HG02943 (cell line): Measurements from ENCODE around the gene GPATCH8.

Experiments used
- ATAC-seq: cut with Tn5 transposase; IDR thresholded peaks from one replicate; pipeline ENCODE4 v1.9.1; 2021; ENCODE audit warnings: mild to moderate bottlenecking, low read depth, moderate library complexity; ENCODE audit not compliant: unreplicated experiment

Gene GPATCH8

DNA sequence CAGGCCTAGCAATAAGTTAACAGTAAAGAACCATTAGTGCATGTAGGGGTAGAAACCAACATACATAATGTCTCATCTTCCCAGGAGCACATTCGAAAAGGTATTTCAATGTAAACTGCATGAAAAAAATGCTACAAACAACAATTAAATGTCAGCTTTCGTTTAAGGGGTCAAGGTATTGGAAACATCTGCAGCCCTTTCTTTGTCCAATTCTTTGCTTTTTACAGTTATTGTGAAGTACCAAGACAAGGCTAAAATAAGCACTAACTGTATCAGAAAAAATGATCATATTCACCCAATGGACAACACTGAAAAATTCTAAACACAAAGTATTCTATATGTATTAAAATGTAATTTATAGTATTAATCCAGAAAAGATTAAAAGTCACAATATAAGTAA lies 37.9 kb downstream of the GPATCH8 start:
- no peak for ATAC-seq

DNA sequence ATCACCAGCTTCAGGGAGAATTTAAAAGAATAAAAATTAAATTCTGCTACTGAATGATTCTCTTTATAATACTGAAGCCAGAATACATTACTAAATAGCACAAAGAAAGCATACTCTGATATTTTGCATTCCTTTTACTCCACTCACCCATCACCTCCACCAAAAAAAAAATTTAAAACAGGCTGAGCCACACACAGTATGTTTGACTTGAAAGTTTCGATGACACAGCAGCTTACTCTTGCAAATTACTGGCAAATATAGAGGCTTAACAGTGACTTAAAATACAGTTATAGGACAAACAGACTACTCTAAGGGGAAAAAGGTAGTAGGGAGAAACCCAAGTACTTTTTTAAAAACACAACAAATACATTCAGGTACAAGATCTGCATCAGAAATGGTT lies 39.2 kb downstream of the GPATCH8 start:
- no peak for ATAC-seq

DNA sequence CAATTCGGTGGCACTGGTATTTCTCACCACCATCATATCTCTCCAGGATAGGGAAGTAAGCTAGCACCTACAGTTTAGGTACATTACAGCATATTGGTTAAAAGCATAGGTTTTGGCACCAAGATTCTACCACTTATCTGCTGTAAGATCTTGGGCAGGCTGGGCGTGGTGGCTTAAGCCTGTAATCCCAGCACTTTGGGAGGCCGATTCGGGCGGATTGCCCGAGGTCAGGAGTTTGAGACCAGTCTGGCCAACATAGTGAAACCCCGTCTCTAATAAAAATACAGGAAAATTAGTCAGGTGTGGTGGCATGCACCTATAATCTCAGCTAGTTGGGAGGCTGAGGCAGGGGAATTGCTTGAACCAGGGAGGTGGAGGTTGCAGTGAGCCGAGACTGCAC lies 51.4 kb downstream of the GPATCH8 start:
- no peak for ATAC-seq

DNA sequence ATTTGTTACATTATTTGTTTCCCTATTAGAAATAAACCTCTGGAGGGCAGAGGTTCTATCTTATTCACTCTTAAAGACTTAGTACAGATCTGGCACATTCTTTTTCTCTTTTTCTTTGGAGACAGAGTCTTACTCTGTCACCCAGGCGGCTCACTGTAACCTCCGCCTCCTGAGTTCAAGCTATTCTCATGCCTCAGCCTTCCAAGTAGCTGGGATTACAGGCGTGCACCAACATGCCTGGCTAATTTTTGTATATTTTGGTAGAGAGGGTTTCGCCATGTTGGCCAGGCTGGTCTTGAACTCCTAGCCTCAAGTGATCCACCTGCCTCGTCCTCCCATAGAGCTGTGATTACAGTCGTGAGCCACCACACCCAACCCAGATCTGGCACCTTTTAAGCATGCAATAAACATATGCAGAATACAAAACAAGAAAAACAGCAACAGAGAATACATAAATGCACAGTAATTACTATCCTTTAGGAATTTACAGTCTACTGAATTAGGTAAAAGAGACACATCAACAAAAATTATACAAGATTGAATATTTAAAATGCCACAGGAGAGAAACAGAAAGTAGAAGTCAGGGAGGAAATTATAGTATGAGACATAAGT lies 52.1 kb downstream of the GPATCH8 start:
- no peak for ATAC-seq

DNA sequence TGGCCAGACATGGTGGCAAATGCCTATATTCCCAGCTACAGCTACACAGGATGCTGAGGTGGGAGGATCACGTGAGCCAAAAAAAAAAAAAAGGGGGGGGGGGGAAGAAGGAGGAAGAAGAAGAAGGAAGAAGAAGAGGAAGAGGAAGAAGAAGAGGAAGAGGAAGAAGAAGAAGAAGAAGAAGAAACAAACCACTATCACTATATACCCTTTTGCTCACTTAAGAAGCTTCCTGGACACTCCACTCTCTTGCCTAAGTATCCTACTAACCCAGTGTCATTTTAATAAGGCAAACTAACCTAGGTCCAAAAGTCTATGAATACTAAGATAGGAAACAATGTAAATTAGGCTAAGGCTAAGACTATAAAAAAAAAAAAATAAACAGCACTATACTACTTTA lies 54.8 kb downstream of the GPATCH8 start:
- ATAC-seq: no peak

DNA sequence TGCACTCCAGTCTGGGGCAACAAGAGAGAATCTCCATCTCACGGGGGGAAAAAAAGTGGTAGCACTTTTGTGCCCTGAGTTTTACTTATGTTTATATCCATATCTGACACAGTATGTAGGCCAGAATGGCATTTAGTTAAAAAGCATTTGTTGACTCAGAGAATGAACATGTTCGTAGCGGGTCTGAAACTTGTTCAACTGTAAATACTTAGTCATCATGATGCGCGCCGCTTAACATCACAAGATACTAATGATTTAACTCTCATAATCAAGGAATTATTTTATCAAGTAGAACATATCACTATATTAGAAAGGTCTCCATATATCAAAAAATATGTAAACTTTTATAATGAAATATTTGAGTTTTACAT lies 58.5 kb downstream of the GPATCH8 start:
- ATAC-seq: no peak

DNA sequence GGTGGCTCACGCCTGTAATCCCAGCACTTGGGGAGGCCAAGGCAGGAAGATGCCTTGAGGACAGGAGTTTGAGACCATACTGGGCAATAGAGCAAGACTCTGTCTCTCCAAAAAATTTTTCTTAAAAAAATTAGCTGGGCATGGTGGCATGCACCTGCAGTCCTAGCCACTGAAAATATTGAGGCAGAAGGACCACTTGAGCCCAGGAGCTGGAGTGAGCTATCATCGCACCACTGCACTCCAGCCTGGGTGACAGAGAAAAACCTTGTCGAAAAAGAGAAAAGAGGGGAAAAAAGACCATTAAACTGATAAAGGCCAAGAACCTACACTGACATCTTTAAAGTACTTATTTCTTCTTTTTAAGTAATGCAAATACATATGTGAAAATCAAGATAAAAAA lies 60.4 kb downstream of the GPATCH8 start:
- no peak for ATAC-seq

DNA sequence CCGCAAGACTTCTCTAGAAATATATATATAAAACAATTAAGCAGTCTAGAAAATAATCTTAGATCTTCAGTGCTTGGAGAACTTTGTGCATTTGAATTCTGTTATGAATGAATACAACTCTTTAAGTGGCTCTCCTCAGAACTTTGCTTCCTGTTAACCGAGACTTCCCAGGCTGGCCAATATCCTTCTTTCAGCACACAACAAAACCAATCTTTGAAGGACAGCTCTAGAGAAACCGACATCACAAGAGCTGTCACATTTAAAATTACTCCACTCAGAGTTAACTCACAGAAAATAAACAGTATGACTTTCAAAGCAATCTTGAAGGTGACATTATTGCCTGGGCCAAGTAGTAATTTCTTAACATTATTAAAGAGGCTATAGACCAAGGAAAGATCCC lies 64.0 kb downstream of the GPATCH8 start:
- no peak for ATAC-seq

DNA sequence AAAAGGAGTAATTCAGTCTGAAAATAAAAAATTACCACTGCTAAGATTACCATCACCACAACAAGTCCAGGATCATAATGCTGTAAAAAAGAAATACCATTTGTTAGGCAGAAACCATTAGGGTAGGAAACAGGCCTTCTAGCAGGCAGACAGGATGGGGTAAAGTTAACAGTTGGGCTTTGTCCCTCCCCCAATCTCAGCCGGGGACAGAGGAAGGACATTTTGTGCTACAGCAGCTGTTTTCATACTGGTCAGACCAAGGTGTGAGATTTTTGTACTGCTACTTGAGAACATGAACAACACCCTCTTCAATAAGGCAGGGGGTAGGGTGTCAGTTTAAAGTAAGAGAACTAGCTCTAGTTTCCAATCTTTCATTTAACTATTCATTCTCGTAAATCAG lies 64.6 kb downstream of the GPATCH8 start:
- no peak for ATAC-seq

DNA sequence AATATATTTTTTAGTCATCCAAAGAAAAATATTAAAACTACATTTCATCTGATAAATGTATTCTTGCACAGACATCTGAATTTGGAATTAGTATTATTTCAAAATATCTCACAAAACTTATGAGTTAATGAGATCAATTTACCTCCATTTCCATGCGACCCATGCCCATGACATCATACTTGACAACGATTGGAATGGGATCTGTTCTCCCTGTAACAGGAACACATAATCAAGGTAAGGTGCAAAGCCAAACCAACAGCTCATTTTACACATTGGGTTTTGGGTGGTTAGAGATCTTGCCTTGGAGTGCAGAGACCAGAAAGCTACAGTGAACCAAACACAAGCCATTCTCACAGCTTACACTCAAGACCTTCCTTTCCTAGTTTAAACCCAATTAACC lies 66.9 kb downstream of the GPATCH8 start:
- ATAC-seq: no peak

DNA sequence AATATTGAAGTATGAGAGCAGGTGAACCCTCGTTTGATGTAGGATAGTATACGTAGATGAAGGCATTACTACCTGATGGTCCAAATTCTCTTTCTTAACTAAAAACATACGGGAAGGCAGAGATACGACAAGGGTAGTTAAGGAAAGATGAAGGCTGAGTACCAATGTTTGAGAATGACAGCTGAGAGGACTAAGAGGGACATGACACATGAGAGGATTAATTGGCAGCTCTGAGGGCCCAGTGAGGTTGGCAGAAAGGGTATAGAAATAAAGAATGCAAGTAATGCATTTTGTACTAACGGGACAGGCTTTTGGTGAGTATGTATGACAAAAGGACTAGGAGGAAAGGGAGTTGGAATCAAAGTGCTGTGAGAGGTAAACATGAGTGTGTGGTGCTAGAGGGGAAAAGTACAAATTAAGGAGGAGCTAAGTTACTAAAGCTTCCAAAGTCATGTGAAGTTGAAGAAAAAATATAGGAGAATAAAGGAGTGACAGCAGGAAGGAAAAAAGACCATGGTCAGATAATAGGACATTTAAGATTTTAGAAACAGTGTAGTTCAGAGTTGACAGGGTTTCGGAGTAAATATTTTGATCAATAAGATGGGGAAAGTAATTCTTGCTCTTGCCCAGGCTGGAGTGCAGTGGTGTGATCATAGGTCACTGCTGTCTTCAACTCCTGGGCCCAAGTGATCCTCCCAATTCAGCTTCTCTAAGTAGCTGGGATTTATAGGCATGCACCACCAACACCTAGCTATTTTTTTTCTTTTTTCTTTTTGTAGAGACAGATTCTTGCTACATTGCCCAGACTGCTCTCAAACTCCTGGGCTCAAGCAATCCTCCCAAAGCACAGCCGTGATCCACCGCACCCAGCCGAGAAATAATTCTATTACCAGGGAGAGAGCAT lies 70.7 kb downstream of the GPATCH8 start:
- ATAC-seq: no peak

DNA sequence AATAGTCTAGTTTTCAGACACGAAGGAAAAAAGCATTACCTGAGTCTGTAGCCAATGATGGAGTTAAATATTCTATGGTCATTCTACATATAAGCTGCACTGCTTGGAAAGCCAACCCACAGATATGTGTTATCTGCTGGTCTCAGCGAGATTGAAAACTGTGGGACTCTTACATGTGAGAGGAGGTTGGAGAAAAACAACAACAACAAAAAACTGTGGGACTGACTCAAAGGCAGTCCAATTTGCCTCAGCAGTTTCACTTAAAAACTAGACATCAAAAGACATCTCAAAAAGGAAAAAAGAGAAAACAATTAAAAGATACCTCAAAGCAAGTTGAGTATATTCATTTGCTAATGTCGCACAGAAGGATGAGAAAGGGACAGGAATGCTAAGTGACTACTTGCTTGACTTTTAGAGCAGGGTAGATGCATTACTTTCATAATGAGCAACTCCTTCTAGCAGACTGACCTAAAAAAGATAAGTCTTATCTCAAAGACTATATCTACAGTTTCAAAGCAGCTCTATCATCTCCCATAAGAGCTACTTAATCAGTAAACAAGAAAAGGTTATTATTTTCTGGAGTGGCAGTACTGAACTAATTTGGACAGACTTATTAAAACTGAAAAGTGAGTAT lies 78.3 kb downstream of the GPATCH8 start:
- no peak for ATAC-seq

DNA sequence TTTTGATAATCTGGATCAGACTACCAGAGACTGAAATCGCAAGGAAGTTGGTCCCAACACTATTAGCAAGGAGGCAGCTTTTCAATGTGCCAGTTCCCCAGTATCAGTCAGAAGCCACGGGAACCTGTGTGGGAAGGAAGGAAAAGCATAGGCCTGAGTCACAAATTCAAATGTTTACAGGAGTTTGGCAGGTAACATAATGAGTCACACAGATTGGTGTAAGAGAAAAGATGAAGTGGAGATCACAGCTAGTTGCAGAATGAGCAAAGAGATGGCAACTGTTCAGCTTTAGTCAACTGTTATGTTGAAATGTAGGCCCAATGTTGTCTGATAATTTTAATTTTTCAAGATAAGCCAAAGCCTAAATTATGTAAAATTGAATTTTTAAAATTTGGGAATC lies 85.7 kb downstream of the GPATCH8 start:
- ATAC-seq: no peak

DNA sequence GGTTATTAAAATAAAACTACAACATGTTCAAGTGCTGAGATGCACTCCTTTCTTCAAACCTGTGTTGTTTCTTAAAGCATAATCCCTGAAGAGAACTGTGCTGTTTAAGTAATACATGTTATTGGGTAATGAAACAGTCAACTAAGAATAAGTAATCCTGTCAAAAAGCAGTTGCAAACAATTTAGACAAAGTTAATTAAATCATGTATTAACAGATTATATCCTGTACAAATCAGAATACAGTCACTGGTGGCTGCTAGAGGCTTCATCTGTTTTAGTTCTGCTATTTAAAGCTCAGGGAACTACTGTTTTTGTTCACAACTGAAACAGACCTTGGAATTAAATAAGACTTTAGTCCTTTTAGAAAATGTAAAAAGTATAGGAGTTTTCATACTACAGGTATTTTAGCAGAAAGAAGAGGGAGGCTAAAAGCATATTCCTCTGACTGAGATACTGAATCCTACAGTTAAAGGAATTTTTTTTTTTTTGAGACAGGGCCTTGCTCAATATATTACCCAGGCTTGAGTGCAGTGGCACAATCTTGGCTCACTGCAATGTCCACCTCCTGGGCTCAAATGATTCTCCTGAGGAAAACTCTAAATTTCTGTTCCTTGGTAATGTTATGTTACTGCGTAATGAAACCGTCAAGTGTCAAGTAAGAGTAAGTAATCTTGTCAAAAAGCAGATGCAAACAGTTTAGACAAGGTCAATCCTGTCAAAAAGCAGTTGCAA lies 86.5 kb downstream of the GPATCH8 start:
- ATAC-seq: no peak

DNA sequence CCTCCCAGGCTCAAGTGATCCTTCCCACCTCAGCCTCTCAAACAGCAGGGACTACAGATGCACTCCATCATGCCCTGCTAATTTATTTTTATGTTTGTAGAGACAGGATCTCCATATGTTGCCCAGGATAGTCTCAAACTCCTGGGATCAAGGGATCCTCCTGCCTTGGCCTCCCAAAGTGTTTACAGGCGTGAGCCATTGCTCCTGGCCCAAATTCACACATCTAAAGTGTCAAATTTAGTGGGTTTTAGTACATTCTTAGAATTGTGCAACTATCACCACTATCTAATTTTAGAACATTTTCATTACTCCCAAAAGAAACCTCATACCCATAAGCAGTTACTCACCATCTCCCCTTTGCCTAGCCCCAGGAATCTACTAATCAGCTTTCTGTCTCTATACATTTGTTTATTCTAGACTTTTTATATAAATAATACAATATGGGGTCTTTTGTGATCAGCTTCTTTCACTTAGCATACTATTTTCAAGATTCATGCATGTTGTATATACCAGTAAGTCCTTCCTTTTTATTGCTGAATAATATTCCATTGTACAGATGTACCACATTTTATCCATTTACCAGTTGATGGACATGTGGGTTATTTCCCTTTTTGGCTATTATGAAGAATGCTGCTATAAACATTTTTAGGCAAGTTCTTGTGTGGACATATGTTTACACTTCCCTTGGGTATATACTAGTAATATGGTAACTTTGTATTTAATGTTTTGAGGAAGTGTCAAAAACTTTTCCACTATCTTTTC lies 88.6 kb downstream of the GPATCH8 start:
- no peak for ATAC-seq

DNA sequence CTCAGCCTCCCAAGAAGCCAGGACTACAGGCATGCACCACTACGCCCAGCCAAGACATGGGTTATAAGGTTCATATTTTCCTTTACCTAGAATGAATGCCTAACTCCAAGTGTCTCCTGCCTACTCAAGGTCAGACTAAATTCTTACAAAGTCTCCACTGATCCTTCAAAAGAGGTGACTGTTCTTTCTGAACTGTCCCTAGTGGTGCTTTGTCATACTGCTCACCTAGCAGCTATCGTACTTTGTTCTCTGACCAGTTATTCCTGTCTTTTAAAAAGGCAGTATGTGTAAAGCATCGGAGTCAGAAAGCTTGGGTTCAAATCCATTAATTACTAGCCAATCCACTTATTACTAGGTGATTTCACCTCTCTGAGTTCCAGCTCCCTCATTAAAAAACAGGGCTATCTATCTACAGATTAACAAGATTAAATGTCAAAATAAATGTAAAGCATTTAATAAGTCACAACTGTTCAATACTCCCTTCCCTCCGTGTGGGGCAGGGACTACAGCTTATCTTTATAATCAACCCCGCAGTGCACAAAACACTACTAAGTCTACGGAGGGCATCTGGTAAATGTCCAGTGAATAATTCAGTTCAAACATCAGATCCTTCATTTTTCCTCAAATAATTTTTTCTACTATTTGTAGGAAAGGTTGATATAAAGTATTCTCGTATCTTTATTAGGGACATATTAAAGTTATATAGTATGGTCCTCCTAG lies 93.7 kb downstream of the GPATCH8 start:
- no peak for ATAC-seq

DNA sequence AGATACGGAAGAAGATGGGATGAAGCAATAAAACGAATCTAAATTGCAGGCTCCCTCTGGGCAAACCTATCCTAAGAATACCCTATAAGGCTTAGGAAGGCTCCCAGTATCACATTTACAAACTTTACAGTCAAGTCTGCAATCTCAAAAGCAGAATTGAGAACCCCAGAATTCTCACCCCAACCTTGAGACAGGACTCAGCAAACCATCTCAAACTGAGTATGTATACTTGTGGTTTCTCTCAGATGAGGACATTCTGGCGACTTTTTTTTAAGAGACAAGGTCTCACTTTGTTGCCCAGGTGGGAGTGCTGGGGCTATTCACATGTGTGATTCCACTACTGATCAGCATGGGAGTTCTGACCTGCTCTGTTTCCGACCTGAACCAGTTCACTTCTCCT lies 94.4 kb downstream of the GPATCH8 start:
- no peak for ATAC-seq

DNA sequence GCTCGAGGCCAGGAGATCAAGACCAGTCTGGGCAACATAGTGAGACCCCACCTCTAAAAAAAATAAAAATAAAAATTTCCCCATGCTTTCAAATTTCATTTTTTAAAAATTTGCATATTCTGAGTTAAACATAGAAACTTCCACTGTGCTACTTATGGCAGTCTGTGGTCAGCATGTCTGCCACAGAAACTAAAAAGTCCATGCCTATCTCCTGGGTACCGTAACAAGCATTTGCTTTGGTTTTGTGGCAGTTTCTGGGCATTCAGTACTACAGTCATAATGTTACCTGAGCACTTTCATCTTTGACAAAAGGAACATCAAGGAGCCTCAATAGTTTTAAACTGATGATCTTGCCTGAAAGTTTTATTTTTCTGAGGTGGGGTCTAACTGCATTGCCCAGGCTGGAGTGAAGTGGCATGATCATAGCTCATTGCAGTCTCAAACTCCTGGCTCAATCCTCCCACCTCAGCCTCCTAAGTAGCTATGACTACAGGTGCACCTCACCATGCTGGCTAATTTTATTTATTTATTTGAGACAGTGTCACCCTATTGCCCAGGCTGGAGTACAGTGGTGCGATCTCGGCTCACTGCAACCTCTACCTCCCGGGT lies 100.5 kb downstream of the GPATCH8 start:
- no peak for ATAC-seq

DNA sequence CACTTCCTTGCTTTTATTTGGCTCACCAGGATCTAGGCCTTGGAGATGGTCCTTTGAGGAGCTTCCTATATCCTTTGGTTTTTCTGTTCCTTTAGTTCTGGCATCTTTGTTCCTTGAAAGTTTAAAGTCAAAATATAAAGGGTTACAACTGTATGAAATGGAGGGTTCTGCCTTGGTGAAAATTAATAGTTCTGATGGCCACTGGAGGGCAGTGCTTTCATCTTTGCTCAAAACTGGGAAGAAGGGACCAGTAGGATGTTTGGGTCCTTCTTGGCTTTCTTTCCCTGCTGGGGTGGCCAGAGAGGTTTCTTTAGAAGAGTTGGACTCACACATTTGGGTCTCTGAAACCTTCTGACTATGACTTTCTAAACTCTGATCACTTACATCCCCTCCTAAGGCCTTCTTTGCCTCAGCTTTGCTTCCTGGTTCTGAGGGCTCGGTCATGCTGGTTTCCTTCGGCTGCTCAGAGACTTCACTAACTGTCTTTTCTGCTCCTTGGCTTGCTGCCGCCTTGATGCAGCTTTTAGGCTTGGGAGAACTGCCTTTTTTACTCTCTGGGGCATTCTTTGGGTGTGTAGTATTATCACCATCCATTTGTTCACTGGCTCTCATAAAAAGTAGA lies 102.9 kb downstream of the GPATCH8 start:
- no peak for ATAC-seq
